Measurements from ENCODE around the gene APH1B.

- TF ChIP-seq CTCF (IDR thresholded peaks at IDR 0.05) (no peak), POLR2AphosphoS5 (IDR thresholded peaks at IDR 0.05; ENCODE audit: insufficient read depth in 1 of 2, low read depth in 1 of 2) (no peak), POLR2A (IDR thresholded peaks at IDR 0.05) (no peak)
These were observed 18.7 kb upstream of the APH1B start for GRCh38 chr15:63258658-63259057.
